Measurements from ENCODE around the gene PEA15.
A peak's percentile ranks its signal among the peaks of the same experiment; 100 is the strongest.

PEA15 gene

DNA sequence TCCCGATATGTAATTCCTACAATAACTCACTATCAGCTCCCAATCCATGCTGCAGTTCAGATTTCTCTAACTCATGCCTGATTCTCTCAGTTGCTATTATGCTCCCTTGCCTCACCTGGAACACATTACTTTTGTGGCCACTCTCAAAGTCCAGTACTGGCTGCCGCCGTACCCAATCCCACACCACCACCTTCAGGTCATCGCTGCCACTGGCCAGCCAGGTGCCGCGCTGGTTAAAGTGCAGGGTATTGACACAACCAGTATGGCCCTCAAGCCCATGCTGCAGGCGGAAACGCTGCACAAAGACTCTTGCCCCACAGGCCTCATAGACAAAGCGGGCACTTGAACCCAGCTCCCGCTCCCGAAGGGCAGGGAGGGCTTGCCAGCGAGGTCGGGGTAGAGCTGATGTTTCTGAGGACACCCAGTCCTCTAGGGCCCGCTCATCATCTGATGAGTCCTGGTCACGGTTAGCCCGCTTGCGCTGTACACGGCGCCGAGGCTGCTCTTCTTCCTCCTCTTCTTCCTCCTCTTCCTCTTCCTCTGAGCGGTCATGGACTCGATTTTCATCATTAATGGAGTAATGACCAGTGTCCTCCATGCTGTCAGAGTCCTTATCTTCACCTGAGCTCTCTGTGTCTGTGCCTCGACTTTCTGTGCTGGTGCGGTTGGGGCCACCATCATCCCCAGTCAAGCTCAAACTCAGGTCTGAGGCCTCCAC lies 34.6 kb downstream of the PEA15 start:
- no peak for DNase-seq (ENCODE audit: low read depth in 2 of 2)

DNA sequence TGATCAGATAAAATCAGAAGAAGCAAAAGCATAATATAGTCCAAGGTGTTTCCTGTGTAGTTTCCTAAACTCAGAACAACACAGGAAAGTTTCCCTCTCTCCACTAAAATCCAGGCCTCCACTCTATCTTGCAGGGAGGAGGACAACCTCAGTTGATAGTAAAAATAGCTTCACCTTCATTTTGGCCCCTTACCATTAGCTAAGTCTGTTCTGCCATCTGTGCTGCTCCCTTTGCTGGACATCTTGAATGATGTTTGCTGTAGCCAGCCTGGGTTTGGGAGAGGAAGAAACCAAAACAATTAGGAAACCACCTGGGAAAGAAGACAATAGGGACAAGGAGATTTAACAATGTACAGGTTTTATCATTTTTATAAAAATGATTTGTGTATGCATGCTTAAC lies 38.6 kb downstream of the PEA15 start:
- DNase-seq (ENCODE audit: low read depth in 2 of 2), result no peak

DNA sequence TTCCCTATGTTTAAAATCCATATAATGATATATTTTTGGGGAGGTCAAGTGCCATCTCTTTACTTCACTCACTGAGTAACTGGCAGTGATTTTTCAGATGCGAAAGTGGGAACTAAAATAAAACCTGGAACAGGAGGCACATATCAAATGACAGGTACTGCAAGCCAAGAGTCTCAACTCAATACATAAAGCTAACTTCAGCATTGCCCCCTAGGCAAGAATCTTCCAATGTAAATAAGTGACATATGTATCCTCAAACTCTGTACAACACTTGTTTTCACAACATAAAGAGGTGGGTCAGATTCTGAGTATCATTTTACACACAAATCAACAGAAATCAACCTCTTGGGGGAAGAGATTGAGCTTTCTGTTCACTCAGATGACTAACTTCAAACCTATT lies 39.0 kb downstream of the PEA15 start:
- DNase-seq (ENCODE audit: low read depth in 2 of 2), result no peak

DNA sequence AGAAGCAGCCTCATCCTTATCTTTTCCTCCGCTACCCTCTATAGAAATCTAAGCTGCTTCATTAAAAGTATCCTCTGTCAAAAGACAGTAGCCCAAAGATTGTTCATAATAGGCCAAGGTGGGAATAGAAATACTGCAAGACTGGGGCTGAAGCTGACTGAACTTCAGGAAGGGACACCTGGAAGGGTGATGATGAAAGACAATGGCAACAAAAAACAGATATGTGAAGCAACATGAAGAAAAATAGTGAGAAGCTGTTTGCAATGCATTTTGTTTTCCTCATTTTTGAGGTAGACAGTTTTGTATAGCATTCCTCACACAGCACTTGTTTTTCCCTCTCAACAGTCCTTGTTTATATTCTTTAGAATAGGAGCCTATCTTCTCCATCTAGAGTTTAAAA lies 40.2 kb downstream of the PEA15 start:
- DNase-seq (ENCODE audit: low read depth in 2 of 2), result no peak

DNA sequence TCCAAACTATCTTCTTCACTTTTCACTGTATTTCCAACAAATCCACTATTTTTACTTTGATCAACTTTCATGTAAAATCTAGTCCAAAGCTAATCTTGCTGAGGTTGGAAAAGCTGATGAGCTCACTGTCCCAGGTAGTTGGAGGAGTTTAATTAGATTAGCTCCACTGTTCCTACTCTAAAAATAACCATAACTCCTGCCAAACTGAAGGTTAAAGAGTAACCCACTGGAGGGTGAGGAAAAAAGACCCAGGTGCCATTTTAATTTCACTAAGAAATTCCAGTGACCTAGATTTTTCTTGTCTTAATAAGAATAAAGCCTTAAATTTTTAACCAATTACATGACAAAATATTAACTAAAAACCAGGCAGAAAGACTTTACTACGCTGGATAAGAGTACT lies 41.9 kb downstream of the PEA15 start:
- DNase-seq (ENCODE audit: low read depth in 2 of 2), result no peak

DNA sequence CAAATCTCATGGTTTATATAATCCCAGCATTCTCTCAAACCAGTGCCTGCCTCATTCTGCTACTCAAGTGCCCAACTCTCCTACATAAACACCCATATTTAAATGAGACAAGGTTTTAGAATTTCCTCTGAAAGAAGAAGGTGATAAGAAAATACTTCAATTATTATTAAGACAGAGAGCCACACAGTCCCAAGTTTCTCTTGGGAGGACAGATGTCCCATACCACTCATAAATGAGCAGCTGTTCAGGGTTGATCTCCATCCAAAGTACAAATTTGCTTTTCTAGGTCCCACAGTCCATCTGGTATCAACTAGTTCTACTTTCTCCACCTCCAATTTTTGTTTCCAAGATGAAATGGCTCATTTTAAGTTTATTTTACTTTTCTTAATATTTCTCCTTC lies 45.8 kb downstream of the PEA15 start:
- no peak for DNase-seq (ENCODE audit: low read depth in 2 of 2)

DNA sequence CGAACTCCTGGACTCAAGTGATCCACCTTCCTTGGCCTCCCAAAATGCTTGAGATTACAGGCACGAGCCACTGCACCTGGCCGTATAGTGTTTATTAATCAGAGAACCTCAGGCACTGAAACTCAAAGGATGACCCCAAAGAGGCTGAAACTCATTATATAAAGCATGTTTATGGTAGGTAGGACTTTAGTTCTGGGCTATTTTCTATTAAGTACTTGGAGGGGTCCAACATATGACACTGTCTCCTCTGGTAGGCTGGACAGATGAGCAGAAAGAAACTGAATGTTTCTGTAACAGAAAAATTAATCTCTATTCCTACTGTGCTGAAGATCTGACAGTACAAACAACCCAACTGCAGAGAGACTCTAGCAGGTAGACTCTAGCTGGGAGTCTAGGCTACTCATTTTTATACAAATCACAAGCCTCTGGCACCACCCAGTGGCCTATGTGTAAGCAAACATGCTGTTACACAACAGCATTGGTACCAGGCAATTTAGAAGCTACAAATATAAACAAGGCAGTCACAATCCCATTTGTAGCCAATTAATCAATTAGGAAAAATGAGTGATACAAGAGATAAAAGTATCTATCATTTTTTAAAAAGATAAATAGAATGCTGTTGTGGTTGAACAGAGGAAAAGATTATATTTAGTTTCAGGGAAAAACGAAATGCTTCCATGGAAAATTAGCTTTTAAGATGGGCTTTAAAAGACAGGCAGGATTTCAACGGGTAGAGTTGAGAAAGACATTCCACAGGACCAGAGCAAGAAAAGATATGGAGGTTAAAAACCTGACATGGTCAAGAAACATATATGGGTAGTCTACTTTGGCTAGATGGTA lies 46.7 kb downstream of the PEA15 start:
- peak in 1 of 2 experiments; percentile 19 for DNase-seq (ENCODE audit: low read depth in 2 of 2)

DNA sequence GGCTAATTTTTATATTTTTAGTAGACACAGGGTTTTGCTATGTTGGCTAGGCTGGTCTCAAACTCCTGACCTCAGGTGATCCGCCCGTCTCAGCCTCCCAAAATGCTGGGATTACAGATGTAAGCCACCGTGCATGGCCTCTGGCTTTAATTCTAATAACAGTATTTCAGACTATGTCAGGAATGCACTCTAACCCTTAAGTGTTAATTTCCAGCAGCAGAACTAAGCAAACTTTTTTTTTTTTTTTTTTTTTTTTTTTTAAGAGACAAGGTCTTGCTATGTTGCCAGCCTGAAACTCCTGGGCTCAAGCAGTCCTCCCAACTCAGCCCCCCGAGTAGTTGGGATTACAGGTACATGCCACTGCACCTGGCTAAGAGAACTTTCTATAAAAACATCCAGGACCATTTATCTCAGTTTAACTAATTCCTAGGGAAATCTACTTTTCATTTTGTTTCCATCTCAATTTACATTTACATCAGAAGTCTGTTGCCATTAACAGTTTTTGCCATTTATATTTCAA lies 50.7 kb downstream of the PEA15 start:
- no peak for DNase-seq (ENCODE audit: low read depth in 2 of 2)

DNA sequence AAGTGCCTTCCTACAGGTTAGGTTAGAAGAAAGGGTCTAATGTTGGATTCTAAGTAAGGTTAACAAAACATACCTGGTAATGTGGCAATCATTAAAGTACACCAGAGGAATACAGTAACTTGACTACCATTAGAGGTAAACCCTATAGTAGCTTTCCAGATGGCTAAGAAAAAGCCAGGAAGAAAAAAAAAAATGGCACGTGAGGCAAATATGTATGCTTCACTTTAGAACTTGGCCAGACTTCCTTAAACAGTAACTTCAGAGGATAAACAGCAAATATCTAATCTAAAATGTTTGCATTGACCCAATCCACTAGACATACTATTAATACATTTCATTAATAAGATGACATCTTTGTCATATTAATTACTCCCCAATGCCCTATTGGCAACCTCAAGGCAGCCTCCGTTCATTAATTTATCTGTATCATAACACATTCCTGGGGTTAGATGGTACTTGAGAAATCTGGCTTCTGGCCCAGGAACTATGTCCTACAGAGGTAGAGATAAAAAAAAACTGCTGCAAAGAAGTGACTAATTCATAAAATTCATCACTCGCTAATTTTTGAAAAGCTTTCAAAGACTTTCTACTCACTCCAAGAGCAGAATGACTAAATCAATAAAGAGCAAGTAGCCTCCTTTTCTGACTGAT lies 51.3 kb downstream of the PEA15 start:
- DNase-seq (ENCODE audit: low read depth in 2 of 2), result no peak

DNA sequence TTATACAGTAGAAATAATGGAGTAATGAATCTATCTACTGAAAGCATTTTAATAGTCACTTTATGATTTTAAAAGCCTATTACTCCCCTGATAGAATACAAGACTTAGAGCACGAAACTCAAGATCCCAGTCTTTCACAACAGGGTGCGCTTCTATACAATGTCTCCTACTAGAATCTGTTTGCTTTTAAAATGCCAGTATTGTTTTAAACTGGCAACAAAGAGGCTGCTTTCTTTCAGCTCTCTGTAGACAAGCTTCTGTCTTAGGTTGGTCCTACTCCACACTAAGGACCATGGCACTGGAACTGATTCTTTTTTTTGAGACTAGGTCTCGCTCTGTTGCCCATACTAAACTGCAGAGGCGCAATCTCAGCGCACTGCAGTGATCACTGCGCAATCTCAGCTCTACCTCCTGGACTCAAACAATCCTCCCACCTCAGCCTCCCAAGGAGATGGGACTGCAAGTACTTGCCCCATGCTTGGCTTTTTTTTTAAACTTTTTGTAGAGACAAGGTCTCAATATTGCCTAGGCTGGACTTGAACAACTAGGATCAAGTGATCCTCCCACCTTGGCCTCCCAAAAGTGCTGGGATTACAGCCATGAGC lies 52.3 kb downstream of the PEA15 start:
- no peak for DNase-seq (ENCODE audit: low read depth in 2 of 2)

DNA sequence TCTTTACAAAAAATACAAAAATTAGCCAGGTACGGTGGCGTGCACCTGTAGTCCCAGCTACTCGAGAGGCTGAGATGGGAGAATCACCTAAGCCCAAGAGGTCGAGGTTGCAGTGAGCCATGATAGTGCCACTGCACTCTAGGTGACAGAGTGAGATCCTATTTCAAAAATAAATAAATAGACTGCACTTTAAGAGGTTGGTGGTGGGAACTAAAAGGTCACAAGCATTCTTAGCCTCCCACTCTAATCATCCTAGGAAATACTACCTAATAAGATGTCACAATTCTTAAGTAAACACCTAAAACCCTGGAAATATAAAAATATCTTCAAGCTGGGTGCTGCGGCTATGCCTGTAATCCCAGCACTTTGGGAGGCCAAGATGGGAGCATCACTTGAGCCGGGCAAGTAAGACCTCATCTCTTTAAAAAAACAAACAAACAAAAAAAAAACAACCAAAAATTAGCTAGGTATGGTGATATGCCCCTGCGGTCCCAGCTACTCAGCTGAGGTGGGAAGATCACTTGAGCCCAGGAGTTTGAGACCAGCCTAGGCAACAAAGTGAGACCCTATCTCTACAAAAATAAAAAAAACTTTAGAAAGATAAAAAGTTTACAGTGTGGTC lies 53.1 kb downstream of the PEA15 start:
- no peak for DNase-seq (ENCODE audit: low read depth in 2 of 2)

DNA sequence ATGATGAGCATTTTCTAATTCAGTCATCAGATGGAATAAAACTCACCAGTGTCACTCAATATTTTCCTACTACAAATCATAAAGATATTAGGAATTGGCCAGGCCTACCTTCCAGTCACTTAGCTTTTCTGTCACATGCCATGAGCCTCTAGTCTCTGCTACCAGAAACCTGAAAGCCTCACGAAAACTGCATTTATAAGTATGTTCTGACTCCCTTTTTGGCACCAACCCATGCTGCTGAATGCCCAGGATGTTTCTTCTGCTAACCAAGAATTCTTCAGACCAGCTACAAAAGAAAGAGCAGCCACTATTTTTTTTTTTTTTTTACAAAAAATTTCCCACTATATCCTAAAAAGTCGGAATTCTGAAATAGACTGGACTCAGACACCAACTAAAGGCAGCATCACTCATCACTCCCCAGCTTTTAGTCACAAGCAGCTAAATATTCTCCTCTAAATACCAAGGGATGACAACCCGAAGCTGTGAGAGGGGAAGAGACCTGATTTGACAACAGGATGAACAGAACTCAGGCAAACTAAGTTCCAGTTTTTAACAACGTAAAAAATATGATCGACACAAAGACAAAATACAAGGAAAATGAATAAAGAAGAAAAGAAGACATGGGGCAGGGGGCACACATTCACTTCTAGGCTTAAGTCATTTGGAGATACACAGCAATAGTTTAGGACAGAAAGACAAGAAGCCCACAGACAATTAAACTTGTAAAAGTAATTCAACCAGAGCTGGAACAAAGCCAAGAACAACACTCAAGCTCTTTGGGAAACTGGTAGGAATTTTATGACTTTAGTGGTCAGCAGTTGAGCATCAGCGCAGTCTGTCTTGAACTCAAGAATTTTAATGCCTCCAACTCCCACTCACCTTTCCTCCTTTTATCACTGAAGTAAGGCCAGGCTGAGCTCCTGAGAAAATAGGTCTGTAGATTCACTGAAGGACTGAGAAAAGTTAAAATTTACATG lies 55.5 kb downstream of the PEA15 start:
- DNase-seq (ENCODE audit: low read depth in 2 of 2), result no peak

DNA sequence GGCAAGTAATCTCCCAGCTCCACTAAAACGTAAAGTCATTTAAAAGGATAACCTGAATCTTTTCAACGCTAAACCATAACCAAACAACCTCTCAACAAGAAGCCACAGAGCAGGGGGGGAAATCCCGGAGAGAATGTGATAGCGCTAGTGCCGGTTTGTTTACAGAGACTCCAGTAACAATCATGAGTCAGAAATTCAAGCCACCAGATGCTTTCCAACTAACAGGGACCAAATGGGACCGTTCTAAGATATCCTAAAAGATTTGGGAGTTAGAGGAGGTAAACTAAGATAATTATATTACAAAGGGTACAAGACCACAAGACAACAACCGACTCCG lies 56.3 kb downstream of the PEA15 start:
- DNase-seq (ENCODE audit: low read depth in 2 of 2), result peak; percentile 51 to 64

DNA sequence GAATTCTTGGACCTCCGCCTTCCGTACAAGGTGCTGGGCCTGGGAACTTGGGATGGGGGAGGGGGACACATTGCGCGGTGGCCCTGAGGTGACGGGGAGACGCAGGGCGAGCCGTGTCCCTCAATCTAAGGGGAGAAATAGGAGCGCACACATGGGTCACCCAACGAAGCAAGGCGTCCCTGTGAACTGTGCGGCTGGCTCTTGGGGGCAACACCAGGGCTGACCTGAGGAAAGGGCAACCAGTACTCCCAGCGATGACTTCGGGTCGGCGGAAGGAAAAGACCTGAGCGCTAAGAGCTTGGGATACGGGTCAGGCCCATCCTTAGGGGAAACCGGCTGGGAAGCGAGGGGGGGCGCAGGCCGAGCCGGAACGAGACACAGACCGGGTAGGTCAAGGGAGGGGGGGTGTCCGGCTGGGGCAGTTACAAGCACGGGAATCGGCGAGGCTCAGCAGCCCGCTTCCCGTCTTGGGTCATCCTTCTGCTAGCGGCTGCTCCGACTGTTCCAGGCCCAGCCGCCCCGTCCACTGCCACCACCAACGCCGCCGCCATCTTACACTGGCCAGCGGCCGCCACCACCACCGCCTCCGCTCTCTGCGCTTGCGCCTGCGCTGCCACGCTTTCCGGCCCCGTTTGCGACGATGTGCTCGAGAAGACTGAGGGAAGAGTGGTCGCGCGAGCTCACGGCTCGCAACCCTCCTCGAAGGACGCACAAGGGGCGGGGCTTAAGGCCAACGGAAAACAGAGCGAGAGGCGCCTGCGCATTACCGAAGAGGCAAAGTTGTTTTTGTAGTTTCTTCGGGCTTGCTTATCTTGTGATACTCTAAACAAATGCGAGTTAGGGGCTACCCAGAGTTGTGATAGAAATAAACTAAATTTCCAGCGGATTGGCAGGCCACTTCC lies 57.0 kb downstream of the PEA15 start, which contains the start of gene DCAF8:
Gene DCAF8 (minus strand): TSS at position 657 of the 902 bp plus-strand sequence. CDS start 18,541 bp downstream, outside the sequence.
- DNase-seq (ENCODE audit: low read depth in 2 of 2), result peak; percentile 95 to 98

DNA sequence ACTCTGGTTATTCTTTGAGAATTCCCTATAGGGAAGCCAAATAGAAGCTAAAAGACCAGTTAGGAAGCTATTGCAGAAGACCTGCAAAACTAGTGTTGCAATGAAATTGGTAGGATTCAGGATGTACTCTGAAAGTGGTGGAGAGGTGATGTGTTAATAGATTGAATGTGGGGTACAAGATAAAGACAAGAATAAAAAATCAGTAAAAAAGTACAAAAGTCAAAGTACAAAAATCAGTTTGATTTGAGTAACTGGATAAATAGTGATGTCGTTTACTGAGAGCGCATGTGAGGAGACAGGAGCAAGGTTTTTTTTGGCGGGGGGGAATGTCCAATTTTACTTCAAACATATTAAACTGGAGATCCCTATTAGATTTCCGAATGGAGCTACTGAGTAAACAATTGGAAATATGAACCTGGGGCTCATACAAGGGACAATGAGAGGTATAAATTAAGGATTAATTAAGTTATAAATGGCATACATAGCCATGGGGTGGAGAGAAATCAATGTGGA lies 59.7 kb downstream of the PEA15 start:
- DNase-seq (ENCODE audit: low read depth in 2 of 2), result no peak
